NB4 (cell line): Measurements from ENCODE around the gene FAM78B.

ENCODE experiments used
- DNase-seq: peaks from one replicate; pipeline ENCODE4 v3.0.0; 2010; ENCODE audit warnings: low read depth
- H3K4me3 ChIP-seq: one replicate; pipeline ENCODE4 v1.5.1; 2011; ENCODE audit warnings: mild to moderate bottlenecking, low read depth, low read length, moderate library complexity
- MYC ChIP-seq: IDR thresholded peaks from 2 replicates; pipeline ENCODE4 v1.6.1; 2011; ENCODE audit warnings: low read depth, low read length
- POLR2A ChIP-seq: IDR thresholded peaks from 2 replicates; pipeline ENCODE4 v1.6.1; 2011; ENCODE audit warnings: mild to moderate bottlenecking; ENCODE audit not compliant: insufficient read length; ENCODE audit errors: extremely low read depth
- TF ChIP-seq, protein P1 (sequence below): IDR thresholded peaks from one replicate; pipeline ENCODE4 v1.5.1; 2012; ENCODE audit warnings: low read depth, low read length
- TF ChIP-seq, protein P2 (sequence below): IDR thresholded peaks from 2 replicates; pipeline ENCODE4 v1.6.1; 2011; ENCODE audit warnings: low read depth, low read length

Gene FAM78B, protein sequence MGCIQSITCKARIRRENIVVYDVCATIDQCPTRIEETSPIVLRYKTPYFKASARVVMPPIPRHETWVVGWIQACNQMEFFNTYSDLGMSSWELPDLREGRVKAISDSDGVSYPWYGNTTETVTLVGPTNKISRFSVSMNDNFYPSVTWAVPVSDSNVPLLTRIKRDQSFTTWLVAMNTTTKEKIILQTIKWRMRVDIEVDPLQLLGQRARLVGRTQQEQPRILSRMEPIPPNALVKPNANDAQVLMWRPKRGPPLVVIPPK

DNA sequence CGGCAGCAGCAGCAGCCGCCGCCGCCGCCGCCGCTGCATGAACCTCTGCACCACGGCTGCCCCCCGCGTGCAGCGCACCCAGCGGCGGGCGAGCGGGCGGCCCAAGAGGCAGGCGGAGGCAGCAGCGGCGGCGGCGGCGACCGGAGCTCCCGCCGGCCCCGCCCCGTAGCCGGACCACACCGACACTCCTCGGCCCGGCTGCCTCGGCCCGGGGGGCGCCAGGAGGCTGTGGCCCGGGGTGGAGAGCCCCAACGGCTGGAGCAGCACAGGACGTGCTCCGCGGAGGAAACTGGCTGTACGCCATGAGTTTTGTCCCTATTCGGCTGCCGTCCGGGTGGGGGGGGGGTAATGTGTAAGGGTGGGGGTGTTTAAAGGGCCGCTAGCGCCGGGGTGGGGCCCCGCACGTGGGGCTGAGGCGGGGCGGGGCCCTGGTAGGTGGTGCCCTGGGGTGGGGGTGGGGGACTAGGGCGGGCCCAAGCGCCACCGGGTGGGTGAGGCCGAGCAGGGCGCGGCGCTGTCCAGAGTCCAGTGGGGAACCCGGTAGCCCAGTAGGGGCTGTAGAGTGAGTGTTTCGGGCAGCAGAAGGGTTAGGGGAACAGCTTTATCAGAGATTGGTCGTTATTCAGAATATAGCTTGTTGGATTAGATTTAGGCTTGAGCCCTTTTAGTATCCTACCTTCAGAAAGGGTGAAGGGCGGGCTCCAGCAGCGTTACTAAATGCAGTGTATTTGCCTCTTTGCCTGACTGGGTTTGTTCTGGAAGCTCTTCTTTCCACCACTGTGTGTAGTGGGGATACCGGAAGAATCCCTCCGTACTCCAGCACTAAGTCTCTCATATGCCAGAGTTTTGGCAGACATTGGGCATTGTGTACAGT is at the start of gene FAM78B:
FAM78B (minus strand) TSS at position 304 of the 874 bp plus-strand sequence. CDS start 753 bp downstream, outside the sequence.
- no peak for DNase-seq
- no peak within 1 kb of the TSS for H3K4me3 ChIP-seq
- TF ChIP-seq, protein P1, sequence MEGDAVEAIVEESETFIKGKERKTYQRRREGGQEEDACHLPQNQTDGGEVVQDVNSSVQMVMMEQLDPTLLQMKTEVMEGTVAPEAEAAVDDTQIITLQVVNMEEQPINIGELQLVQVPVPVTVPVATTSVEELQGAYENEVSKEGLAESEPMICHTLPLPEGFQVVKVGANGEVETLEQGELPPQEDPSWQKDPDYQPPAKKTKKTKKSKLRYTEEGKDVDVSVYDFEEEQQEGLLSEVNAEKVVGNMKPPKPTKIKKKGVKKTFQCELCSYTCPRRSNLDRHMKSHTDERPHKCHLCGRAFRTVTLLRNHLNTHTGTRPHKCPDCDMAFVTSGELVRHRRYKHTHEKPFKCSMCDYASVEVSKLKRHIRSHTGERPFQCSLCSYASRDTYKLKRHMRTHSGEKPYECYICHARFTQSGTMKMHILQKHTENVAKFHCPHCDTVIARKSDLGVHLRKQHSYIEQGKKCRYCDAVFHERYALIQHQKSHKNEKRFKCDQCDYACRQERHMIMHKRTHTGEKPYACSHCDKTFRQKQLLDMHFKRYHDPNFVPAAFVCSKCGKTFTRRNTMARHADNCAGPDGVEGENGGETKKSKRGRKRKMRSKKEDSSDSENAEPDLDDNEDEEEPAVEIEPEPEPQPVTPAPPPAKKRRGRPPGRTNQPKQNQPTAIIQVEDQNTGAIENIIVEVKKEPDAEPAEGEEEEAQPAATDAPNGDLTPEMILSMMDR, result no peak
- TF ChIP-seq, protein P2, sequence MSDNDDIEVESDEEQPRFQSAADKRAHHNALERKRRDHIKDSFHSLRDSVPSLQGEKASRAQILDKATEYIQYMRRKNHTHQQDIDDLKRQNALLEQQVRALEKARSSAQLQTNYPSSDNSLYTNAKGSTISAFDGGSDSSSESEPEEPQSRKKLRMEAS, result no peak
- TF ChIP-seq POLR2A (no peak), MYC (no peak)

DNA sequence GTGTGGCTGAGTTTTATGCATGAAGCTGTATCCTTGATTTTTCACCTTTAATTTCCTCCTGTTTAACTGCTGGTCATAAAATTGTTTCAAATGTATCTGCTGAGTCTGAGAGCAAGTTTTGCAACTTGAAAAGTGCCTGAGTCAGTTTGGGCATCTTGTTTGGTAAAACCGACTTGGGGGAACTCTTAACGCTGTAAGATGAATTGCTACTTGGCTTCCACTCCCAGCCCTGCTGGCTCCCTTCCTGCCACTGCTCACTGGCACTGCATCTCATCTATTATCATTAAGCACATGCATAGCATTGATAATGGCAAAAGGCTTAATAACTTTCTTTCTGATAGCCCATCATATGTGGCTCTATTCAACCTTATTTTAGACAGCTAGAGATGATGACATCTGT is 35.7 kb upstream of the FAM78B start:
- TF ChIP-seq POLR2A (no peak), MYC (no peak)
- TF ChIP-seq, protein P2, result no peak
- DNase-seq, result no peak
- H3K4me3 ChIP-seq, result no peak overlapping the region

DNA sequence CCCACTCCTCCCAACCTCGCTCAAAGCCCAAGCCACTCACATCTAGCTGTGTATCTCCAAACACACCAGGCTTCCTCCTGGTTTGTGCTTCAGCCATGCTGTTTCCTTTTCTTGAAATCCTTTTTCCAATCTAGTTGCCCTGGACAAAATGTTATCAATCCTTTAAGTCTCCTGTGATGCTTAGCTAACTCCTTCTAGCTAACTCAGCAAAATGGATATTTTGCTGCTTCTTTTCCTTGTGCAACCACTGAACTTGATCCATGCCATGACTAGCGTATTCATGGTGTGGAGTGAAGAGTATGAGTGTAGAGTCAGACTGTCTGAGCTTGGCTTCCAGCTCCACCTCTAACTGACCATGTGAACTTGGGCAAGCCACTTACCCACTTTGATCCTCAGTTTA is 33.9 kb upstream of the FAM78B start:
- no peak for DNase-seq
- H3K4me3 ChIP-seq, result no peak overlapping the region
- TF ChIP-seq, protein P1, result no peak
- TF ChIP-seq, protein P2, result no peak
- TF ChIP-seq POLR2A (no peak), MYC (no peak)

DNA sequence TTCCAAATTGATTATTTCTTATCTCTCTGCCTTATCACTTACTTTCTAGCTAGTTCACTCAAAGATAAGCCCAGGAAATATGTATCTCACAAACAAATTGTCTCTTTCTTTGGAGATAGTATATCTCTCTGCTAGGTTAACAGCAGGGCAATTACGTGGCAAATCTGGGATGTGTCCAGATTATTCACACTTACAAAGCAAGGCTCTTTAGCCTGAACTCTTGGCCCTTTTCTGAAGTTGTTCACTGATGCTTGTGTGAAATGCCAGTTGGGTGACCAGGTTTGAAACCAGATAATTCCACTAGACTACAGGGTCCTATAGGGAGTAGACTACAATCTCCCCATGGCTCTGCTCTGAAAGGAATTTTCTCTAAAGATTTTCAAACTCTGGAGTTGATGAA is 30.8 kb upstream of the FAM78B start:
- DNase-seq, result no peak
- no peak overlapping the region for H3K4me3 ChIP-seq
- TF ChIP-seq, protein P2, result no peak
- TF ChIP-seq POLR2A (no peak), MYC (no peak)
- TF ChIP-seq, protein P1, result no peak

DNA sequence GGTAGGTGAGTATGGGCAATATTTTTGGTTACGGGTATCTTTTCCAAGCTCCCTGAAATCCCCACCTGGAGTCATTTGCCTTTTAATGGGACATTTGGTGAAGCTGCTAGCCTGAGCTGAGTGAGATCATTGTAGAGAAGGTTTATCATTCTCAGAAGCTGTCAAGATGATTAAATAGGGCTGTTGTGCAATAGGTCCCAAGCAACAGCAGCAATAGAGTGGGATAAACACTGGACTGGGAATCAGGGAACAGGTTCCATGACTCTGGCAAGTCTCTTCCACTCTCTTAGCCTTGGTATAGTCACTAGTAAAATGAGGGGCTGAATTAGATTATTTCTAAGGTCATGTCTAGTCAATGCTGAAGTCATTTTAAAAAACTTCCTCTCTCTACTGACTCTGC is 30.3 kb upstream of the FAM78B start:
- no peak overlapping the region for H3K4me3 ChIP-seq
- no peak for DNase-seq

More for the DNA sequence above, 30.3 kb upstream of the FAM78B start:
- TF ChIP-seq POLR2A (no peak), MYC (no peak)
- TF ChIP-seq, protein P2, result no peak
- TF ChIP-seq, protein P1, result no peak
